Measurements from ENCODE around the gene NMRAL1.

Gene NMRAL1

GRCh38 chr16:4412159-4412558, 62.3 kb downstream of the NMRAL1 start:
- H3K4me2 ChIP-seq (ENCODE audit: low read length) = no peak overlapping the region
- H3K4me1 ChIP-seq (ENCODE audit: control insufficient read depth, low read length) = peaks cover 25% of the 10 kb centered on the region
- no peaks in the 10 kb centered on the region for H3K27me3 ChIP-seq (ENCODE audit: control insufficient read depth, low read length)
- H4K20me1 ChIP-seq (ENCODE audit: control insufficient read depth, insufficient read depth, low read depth, low read length) = 0 out of 2 replicates have a peak, but pooled peaks cover 4% of the 10 kb centered on the region
- no peak overlapping the region for H3K27ac ChIP-seq (ENCODE audit: low read depth, low read length)
- H3F3A ChIP-seq (ENCODE audit: control insufficient read depth, insufficient read depth) = peaks cover 7% of the 10 kb centered on the region; the same call in 1 of the 2 replicates
- no peaks in the 10 kb centered on the region for H3K9me2 ChIP-seq (replicated peaks; ENCODE audit: control insufficient read depth, low read length)
- H3K36me3 ChIP-seq (ENCODE audit: control insufficient read depth, low read length) = peaks cover 58% of the 10 kb centered on the region
- TF ChIP-seq EZH2phosphoT487 (IDR thresholded peaks at IDR 0.05; ENCODE audit: borderline replicate concordance, low read length) (no peak), CTCF (IDR thresholded peaks at IDR 0.05; ENCODE audit: low read depth, low read length, poor library complexity, severe bottlenecking) (no peak)
- no peaks in the 10 kb centered on the region for H3K9me3 ChIP-seq (ENCODE audit: control insufficient read depth, insufficient read depth, low read length)
- H3K4me3 ChIP-seq (ENCODE audit: low read length) = no peak overlapping the region
- H3K79me2 ChIP-seq (ENCODE audit: control insufficient read depth, low read length) = peaks cover 59% of the 10 kb centered on the region

Measured in DOHH2 (cell line).